Activated CD8-positive, alpha-beta memory T cell treated with anti-CD3 and anti-CD28 coated beads, Interleukin-2, amount 50 U/mL, for 4 hours (primary cell): ENCODE results near the gene BICDL1.
"Not testable (repeated sequence)": the region's sequence is repeated elsewhere in the genome, so short reads cannot be mapped to it uniquely, and the experiment has no call there.

Experiments
- DNase-seq: peaks from one replicate; pipeline ENCODE4 v3.0.0-alpha.2; 2020

Gene BICDL1, protein sequence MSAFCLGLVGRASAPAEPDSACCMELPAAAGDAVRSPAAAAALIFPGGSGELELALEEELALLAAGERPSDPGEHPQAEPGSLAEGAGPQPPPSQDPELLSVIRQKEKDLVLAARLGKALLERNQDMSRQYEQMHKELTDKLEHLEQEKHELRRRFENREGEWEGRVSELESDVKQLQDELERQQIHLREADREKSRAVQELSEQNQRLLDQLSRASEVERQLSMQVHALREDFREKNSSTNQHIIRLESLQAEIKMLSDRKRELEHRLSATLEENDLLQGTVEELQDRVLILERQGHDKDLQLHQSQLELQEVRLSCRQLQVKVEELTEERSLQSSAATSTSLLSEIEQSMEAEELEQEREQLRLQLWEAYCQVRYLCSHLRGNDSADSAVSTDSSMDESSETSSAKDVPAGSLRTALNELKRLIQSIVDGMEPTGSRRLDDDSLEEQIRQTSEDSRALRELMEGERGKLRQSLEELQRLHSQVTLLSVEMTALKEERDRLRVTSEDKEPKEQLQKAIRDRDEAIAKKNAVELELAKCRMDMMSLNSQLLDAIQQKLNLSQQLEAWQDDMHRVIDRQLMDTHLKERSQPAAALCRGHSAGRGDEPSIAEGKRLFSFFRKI

DNA sequence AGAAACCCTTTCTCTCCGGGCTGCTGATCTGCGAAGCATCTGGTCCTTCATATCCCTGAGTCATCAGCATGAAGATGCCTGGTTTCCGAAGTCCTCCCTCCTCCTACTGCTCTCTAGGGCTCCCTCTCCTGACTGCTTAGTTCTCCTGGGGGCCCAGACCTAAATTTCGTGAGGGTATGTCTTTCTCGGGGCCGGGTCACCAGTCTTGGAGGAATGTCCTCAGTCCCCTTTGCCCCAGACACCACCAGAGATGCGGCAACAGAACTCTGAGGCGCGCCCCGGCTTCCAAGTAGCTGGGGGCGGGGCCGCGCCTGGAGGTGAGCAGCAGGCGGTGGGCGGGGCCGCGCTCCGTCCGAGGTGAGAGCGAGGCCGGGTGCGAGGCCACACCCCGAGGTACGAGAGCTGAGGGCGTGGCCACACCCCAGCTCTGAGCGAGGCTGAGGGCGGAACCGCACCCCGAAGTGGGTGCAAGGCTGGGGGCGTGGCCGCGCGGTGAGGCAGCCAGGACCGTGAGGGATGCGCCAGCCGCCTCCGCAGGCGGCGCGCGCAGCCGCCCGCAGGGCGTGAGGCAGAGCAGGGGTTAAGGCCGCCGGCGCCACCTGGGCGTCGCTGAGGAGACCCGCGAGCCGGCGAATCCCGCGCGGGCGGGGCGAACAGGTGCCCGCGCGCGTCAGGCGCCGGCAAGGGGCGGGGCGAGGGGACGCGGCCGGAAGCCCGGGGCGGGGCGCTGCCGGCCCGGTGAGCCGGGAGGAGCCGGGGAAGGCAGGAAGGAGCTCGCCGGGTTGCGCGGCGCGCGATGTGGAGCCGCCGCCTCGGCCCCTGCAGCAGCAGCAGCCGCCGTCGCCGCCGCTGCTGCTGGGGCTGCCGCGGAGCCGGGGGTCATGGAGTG lies at the start of gene BICDL1:
TSS of gene BICDL1 (plus strand) at position 765 of the 889 bp plus-strand sequence. CDS start 633 bp downstream, outside the sequence.
- DNase-seq: peak; percentile 99

DNA sequence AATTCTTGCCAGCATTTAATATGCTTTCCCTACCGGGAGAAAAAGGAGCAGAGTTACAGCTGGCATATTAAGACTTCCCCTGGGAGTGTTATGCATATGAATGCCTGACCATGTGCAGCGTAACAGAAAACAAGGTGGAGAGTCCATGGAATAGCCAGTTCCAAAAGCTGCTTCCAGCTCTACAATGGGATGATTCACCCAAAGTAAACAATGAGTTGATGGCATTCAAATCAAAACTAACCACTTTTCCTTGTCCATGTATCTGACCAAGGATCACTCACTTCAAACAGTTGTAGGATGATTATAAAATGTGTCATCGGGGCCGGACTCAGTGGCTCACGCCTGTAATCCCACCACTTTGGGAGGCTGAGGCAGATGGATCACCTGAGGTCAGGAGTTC lies 48.1 kb upstream of the BICDL1 start:
- DNase-seq: no peak

DNA sequence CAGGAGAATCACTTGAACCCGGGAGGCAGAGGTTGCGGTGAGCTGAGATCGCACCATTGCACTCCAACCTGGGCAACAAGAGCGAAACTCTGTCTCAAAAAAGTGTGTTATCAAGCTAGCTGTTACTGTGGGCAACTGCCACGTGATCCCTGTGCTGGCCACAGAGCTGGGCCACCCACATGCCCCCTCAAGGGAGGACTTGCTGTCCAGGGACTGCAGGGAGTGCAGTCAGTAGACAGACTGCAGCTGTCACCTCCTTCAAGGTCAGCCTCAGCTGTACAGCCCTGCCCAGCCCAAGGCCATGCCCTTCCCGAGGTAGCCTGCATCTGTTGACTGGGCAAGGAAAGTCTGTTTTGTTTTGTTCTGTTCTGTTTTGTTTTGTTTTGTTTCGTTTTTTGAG lies 46.6 kb upstream of the BICDL1 start:
- DNase-seq: no peak

DNA sequence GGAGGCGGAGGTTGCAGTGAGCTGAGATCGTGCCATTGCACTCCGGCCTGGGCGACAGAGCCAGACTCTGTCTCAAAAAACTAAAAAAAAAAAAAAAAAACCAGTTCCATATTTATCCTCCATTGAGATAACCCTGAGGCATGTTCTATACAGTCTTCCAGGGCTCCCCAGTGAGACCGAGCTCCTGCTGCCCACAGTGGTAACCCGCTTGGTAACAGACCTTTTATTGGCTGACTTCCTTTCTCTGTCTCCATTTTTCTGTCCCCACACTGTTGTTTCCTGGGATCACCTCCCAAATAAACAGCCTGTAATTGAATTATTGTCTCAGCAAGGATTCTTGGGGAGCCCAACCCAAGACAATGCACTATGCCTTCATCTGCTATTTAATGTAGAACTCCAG lies 42.8 kb upstream of the BICDL1 start:
- DNase-seq: no peak

DNA sequence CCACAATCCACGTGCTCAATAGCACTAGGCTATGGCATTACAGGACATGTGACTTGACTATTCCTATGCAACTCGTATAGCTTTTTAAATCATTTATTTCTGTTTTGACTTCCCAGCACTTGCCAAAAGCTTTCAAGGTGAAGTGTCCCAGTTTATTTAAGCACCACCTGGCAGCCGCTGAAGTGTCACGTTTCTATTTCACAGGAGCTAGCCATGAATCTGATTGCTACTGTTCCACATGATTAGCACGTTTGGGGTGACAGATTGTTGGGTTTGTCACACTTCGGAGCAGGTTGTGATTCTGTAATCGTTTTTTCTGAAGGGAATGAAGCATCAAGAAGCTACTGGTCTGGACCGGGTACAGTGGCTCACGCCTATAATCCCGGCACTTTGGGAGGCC lies 39.9 kb upstream of the BICDL1 start:
- DNase-seq: no peak

DNA sequence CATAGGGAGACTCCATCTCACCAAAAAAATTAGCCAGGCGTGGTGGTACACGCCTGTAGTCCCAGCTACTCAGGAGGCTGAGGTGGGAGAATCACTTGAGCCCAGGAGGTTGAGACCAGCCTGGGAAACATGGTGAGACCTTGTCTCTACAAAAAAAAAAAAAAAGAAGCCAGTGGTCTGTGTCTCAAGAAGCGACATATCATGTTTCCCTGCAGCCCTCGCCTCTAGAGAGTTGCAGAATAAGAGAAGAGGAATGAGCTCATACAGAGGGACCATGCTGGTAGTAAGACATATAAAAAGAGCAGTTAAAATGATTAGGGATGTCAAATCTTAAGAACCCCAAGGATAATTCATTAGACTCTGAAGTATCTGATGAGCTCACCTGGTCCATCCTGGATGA lies 39.4 kb upstream of the BICDL1 start:
- DNase-seq: no peak

DNA sequence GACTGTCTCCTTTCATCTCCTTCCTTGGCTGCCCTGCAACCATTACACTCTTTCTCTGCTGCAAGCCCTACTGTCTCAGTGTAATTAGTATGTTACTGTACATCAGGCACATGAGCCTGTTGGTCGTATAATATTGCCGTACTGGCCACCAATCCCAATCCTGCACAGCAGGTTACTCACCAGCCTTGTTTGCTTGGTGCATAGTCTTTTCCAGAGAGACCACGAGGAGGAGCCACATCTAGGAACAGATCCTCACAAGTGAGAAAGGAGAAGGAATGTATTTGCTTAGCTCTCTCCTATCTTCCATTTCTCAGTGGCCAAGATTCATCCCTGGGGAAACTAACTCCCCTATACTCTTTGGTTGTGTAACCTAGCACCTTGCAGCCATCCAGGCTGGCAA lies 33.0 kb upstream of the BICDL1 start:
- DNase-seq: no peak

DNA sequence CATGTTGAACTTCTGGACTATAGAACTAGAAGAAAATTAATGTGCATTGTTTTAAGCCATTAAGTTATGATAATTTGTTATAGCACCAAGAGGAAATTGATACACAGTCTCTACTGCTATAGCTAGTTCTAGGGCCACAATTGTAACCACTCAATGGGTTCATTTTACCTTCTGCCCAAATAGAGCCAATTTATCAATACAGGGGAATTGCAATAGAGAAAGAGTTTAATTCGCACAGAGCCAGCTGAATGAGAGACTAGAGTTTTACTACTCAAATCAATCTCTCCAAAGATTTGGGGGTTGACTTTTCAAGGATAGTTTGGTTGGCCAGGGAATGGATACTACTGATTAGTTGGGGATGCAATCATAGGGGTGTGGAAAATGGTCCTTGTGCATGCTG lies 31.9 kb upstream of the BICDL1 start:
- no peak for DNase-seq

DNA sequence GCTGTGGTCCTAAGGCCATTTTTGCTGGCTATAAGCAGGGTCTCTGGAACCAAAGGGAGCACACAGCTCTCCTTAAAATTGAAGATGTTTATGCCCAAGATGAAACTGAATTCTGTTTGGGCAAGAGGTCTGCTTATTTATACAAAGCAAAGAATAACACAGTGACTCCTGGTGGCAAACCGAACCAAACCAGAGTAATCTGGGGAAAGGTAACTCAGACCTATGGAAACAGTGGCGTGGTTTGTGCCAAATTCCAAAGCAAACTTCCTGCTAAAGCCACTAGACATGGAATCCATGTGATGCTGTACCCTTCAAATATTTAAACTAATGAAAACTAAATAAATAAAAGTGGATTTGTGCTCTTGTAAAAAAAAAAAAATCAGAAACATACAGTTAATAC lies 29.6 kb upstream of the BICDL1 start:
- no peak for DNase-seq

DNA sequence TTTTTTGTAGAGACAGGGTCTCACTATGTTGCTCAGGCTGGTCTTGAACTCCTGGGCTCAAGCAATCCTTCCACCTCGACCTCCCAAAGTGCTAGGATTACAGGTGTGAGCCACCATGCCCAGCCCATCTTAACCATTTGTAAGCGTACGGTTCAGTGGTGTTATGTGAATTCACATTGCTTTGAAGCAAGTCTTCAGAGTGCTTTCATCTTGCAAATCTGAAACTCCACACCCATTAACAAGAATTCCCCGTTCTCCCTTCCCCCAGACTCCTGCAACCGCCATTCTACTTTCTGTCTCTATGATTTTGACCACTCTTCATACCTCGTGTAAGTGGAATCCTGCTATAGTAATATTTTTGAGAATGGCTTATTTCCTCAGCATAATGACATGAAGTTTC lies 24.9 kb upstream of the BICDL1 start:
- no peak for DNase-seq

DNA sequence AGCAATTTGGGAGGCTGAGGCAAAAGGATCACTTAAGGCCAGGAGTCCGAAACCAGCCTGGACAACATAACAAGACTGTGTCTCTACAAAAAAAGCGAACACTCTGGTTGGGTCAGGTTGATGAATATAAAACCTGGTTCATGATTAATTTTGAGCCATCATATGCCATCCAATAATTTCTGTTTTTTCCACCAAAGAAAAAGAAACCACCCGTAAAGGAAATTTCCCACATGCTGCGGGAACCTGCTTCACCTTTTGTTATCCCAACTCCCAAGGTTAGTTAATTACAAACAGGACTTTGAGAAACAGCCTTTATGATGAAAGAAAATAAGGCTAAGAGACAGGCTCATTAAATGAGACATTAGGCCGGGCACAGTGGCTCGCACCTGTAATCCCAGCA lies 24.1 kb upstream of the BICDL1 start:
- no peak for DNase-seq

DNA sequence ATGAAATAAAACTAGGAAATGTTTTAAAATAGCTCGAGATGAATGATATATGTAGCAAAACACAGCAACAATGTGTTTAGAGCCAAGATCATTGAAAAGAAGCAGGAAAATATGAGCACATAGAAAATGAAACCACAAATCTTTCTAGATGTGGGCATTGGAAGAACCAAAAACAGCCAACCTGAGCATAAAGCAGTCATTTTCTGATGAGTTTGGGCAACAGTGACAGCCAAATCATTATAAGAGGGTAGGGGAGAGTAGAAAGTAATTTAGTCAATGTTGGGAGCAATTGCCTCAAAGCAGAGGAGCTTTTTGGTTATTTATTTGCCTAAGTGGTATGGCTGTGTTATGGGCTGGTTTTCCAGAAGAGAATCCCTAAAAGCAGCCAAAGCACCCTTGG lies 8.8 kb upstream of the BICDL1 start:
- no peak for DNase-seq

DNA sequence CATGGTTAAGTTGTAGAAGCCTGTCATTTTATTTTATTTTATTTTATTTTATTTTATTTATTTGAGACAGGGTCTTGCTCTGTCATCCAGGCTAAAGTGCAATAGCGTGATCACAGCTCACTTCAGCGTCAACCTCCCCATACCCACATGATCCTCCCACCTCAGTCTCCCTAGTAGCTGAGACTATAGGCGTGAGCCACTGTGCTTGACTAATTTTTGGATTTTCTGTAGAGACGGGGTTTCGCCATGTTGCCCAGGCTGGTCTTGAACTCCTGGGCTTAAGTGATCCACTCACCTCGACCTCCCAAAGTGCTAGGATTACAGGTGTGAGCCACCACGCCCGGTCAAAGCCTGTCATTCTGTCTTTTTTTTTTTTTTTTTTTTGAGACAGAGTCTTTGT lies 8.3 kb upstream of the BICDL1 start:
- DNase-seq: not testable (repeated sequence)

DNA sequence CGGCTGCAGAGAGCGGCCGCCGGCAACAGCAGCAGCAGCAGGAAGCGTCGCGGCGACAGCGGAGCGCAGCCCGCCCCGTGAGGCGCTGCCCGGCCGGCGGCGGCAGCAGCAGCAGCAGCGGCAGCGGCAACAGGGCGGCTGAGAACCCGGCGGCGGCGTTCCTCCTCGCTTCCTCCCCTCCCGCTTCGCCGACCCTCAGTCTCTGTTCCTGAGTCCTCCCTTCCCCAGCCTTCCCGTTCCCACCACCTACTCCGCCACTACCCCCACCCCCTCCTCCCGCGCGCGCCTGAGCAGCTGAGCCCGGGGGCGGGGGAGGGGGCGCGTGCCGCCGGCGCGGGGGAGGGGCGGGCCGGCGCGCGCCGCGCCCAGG lies 310 bp downstream of the BICDL1 start:
- peak; percentile 57 for DNase-seq

DNA sequence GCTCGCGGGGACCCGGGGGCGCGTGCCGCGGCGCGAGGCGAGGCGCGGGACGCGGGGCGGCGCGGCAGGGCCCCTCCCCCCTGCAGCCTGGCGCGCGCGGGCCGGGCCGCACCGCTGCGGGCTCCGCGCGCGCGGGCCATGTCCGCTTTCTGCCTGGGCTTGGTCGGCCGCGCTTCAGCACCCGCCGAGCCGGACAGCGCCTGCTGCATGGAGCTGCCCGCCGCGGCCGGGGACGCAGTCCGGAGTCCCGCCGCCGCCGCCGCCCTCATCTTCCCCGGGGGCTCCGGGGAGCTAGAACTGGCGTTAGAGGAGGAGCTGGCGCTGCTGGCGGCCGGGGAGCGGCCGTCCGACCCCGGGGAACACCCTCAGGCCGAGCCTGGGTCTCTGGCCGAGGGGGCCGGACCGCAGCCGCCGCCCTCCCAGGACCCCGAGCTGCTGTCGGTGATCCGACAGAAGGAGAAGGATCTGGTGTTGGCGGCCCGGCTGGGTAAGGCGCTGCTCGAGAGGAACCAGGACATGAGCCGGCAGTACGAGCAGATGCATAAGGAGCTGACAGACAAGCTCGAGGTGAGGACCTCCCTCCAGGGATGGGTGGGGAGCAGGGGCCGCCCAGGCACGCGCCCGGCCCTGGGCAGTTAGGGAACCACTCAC lies 820 bp downstream of the BICDL1 start:
- peak; percentile 68 for DNase-seq

DNA sequence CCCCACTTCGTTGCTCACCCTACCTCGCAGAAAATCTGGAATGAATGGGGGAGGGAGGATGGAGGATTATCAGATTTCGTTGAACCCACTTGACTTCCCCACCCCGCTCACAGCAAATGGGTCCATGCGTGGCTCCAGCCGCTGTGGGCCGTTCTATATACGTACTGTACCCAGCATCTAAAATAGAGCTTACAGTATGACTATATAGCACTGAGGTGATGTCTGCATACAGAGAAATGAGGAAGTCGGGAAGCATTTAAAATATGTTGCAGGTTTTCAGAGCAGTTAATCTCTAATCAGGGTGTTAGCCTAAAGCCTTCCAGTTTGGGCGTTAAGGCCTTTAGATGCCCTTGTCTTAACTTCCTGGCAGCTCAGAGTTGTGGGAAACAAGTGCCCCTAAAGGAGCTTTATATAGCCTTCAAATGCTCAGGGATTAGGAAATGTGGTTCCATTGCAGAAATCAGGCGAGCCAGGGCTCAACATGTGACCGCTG lies 1.4 kb downstream of the BICDL1 start:
- DNase-seq: no peak

DNA sequence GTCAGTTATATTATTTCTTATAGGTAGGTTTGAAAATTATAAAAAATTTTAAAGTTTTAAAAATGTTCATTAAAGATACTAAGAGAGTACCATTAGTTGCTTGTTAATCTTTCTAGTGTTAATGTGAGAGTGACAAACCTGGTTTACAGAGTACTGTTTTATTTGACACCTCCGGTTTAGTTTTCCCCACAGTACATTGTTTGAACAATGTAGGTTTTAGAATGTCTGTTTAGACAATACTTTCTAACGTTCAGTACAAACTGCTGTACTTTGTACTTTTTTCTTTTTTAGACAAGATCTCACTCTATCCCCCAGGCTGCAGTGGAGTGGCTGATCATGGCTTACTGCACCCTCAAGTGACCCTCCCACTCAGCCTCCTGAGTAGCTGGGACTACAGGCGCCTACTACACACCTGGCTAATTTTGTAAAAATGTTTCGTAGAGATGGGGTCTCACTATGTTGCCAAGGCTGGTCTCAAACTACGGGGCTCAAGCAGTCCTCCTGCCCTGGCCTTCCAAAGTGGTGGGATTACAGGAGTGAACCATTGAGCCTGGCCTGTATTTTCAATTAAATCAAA lies 3.2 kb downstream of the BICDL1 start:
- no peak for DNase-seq

DNA sequence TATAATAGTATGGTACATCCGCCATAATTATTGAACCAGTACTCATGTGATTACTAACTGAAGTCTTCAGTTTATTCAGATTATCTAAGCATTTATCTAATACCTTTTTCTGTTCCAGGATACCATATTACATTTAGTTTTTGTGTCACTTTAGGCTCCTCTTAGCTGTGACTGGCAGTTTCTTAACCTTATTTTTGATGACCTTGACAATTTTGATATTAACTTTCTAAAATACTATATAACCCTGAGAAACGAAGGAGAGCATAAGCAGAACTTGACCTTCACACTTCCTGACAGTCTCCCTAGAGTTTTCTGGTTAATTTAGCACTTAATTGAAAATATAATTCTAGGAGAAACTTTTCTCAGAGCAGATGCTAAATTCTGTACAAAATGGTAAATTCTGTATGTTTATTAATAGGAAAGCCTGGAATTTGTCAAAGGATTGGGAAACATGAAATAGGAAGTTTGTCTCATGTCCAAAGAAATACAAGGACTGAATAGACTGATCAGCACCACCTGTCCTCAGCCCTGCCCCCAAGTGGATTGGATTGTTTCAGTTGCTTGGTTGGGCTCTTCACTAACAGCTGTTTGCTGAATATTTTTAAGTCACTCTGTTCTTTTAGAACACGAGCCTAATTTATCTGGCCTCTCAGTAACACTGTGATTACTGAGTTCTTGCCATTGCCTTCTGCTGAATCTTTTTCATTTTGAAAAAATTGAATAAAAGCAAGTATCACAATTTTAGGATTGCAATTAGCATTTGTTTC lies 6.0 kb downstream of the BICDL1 start:
- no peak for DNase-seq

DNA sequence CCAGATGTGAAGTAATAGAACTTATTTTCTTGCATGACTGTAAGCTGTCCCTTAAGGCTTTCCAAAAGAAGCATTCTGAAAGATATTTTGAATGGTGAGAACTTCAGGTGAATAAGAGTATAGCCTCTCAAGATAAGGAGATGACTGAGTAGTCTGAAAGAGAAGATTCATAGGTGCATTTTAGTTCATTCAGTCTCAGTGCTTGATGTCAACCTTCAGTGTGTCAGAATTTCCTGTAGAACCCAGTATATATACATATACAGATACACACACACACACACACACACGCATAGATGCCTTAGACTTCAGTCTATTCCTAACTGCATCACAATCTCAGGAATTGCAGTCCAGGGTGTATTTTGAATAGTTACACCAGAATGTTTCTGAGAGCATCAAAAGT lies 7.4 kb downstream of the BICDL1 start:
- no peak for DNase-seq

DNA sequence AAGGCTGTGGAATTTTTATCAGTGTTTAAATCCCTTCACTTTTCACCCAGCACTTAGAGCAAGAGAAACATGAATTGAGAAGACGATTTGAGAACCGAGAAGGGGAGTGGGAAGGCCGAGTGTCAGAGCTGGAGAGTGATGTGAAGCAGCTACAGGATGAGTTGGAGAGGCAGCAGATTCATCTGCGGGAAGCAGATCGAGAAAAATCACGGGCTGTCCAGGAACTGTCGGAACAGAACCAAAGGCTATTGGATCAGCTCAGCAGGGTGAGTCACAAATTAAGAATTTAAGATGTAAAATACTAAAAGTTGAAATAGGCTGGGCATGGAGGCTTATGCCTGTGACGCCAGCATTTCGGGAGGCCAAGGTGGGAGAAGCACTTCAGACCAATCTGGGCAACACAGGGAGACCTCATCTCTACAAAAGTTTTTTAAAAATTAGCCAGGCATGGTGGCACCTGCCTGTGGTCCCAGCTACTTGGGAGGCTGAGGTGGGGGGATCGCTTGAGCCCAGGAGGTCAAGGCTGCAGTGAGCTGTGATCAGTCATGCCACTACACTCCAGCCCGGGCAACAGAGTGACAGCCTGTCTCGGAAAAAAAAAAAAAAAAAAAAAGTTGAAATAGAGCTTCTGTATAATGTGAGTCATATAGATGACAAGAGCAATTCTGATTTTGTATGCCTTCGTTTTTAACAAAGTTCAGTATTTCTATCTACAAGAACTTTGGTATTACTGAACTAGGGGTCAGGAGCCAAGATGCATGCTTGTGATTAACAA lies 9.6 kb downstream of the BICDL1 start:
- no peak for DNase-seq

DNA sequence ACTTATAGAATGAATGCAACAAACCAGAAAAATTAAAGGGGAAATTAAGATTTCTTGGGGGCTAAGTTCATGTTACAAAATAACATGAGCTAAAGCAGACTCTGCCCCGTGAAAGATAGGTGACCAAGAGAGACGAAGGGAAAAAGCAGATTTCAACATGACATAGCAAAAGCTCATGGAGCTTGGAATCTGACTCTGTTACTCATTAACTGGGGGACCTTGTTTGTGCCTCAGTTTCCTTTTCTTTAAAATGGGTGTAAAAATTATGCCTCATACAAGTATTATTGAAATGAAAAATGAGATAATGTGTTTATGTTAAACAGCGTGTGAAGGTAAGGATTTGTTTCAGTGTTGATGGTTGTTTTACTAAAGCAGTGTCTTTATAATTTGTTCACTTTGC lies 11.5 kb downstream of the BICDL1 start:
- DNase-seq: no peak
